SKM-1 treated with dmso at 0.1 percent for 144 hours (cell line): ENCODE data around the gene F2RL3.
"Not testable (repeated sequence)": the region's sequence is repeated elsewhere in the genome, so short reads cannot be mapped to it uniquely, and the experiment has no call there.

ENCODE experiments used
- DNase-seq: peaks from one replicate; lab custom pipeline; 2025; ENCODE audit not compliant: unreplicated experiment; lab: John Stamatoyannopoulos, UW

F2RL3 gene

GRCh38 chr19:16919496-16919895 lies 30.7 kb downstream of the F2RL3 start:
- DNase-seq = no peak

GRCh38 chr19:16920816-16921529 lies 32.2 kb downstream of the F2RL3 start:
- DNase-seq = no peak

GRCh38 chr19:16921766-16922591 lies 33.2 kb downstream of the F2RL3 start:
- DNase-seq = no peak

GRCh38 chr19:16922592-16922934 lies 33.8 kb downstream of the F2RL3 start:
- no peak for DNase-seq

GRCh38 chr19:16922949-16923348 lies 34.1 kb downstream of the F2RL3 start:
- DNase-seq = no peak

GRCh38 chr19:16927883-16928282 lies 39.1 kb downstream of the F2RL3 start:
- no peak for DNase-seq

- no peak for DNase-seq
These were observed 39.6 kb downstream of the F2RL3 start for GRCh38 chr19:16928351-16928750.

GRCh38 chr19:16928916-16929315 lies 40.1 kb downstream of the F2RL3 start:
- DNase-seq = no peak

GRCh38 chr19:16930753-16931152 lies 42.0 kb downstream of the F2RL3 start:
- no peak for DNase-seq

- no peak for DNase-seq
These were observed 42.5 kb downstream of the F2RL3 start for GRCh38 chr19:16931306-16931705.

GRCh38 chr19:16934489-16934888 lies 45.7 kb downstream of the F2RL3 start:
- no peak for DNase-seq

- DNase-seq = no peak
These were observed 48.1 kb downstream of the F2RL3 start for GRCh38 chr19:16936901-16937300.

- DNase-seq = not testable (repeated sequence)
These were observed 49.0 kb downstream of the F2RL3 start for GRCh38 chr19:16937796-16938195.

- DNase-seq = no peak
These were observed 49.4 kb downstream of the F2RL3 start for GRCh38 chr19:16938211-16938610.

- DNase-seq = not testable (repeated sequence)
These were observed 51.3 kb downstream of the F2RL3 start for GRCh38 chr19:16940063-16940462.

GRCh38 chr19:16940626-16941025 lies 51.8 kb downstream of the F2RL3 start:
- no peak for DNase-seq
